Neural crest cell (in vitro differentiated cells): ENCODE data around the gene CNRIP1. TPM values are rescaled to one million over a fixed set of nuclear protein-coding genes. Genes with fewer than 3 reads are reported as not detected.

Experiments used
- DNase-seq: peaks from one replicate; pipeline ENCODE4 v3.0.0; 2021; ENCODE audit warnings: low read depth, mixed read lengths, low spot score
- H3K27ac Mint-ChIP-seq: one replicate; pipeline ENCODE4 v1.8.0; 2021; ENCODE audit warnings: mild to moderate bottlenecking, mixed read lengths; ENCODE audit not compliant: unreplicated experiment
- H3K27me3 Mint-ChIP-seq: 2 replicates; pipeline ENCODE4 v1.8.0; 2021; ENCODE audit warnings: low read depth, mild to moderate bottlenecking, mixed read lengths
- H3K36me3 Mint-ChIP-seq: 2 replicates; pipeline ENCODE4 v1.8.0; 2021; ENCODE audit warnings: low read depth, mild to moderate bottlenecking, mixed read lengths
- H3K4me1 Mint-ChIP-seq: 2 replicates; pipeline ENCODE4 v1.8.0; 2021; ENCODE audit warnings: mixed read lengths
- H3K4me3 Mint-ChIP-seq: one replicate; pipeline ENCODE4 v1.8.0; 2021; ENCODE audit warnings: mild to moderate bottlenecking, mixed read lengths
- H3K9me3 Mint-ChIP-seq: 2 replicates; pipeline ENCODE4 v1.8.0; 2021; ENCODE audit warnings: mixed read lengths
- CTCF ChIP-seq: fragments of 200-600 bp; sonication (generic); conservative IDR thresholded peaks from 2 replicates; pipeline ENCODE4 v1.5.0; 2021; ENCODE audit warnings: antibody characterized with exemption, mild to moderate bottlenecking
- total RNA-seq: library from RNA; stranded (reverse); gene quantifications from 2 replicates; pipeline ENCODE4 v1.2.1, GENCODE V29; 2021

The CNRIP1 gene
- total RNA-seq, 1 donor from 2014 or later, result 36.6 TPM

- TF ChIP-seq CTCF, result no peak
- no peaks in the 10 kb centered on the region for H3K36me3 Mint-ChIP-seq
- H3K4me3 Mint-ChIP-seq, result no peak overlapping the region
- H3K4me1 Mint-ChIP-seq, result no peaks in the 10 kb centered on the region
- no peaks in the 10 kb centered on the region for H3K9me3 Mint-ChIP-seq
- H3K27me3 Mint-ChIP-seq, result peaks cover 3% of the 10 kb centered on the region
- H3K27ac Mint-ChIP-seq, result no peak overlapping the region
- DNase-seq, result no peak
These were observed 41.6 kb downstream of the CNRIP1 start for GRCh38 chr2:68278169-68278568.

GRCh38 chr2:68274022-68274421, 45.7 kb downstream of the CNRIP1 start:
- Mint-ChIP-seq H3K27ac (no peak overlapping the region), H3K4me3 (no peak overlapping the region), H3K4me1 (peaks cover 6% of the 10 kb centered on the region), H3K9me3 (no peaks in the 10 kb centered on the region), H3K36me3 (no peaks in the 10 kb centered on the region), H3K27me3 (no peaks in the 10 kb centered on the region)
- peak; percentile 15 for TF ChIP-seq CTCF
- DNase-seq, result no peak

GRCh38 chr2:68272246-68272994, 47.3 kb downstream of the CNRIP1 start:
- no peak overlapping the region for H3K4me3 Mint-ChIP-seq
- peaks cover 6% of the 10 kb centered on the region for H3K4me1 Mint-ChIP-seq
- TF ChIP-seq CTCF, result no peak
- no peak overlapping the region for H3K27ac Mint-ChIP-seq
- no peaks in the 10 kb centered on the region for H3K9me3 Mint-ChIP-seq
- DNase-seq, result no peak
- no peaks in the 10 kb centered on the region for H3K27me3 Mint-ChIP-seq
- no peaks in the 10 kb centered on the region for H3K36me3 Mint-ChIP-seq

GRCh38 chr2:68266655-68267054, 53.1 kb downstream of the CNRIP1 start:
- Mint-ChIP-seq H3K4me1 (no peaks in the 10 kb centered on the region), H3K4me3 (no peak overlapping the region), H3K27me3 (no peaks in the 10 kb centered on the region), H3K9me3 (no peaks in the 10 kb centered on the region), H3K36me3 (no peaks in the 10 kb centered on the region), H3K27ac (no peak overlapping the region)
- no peak for TF ChIP-seq CTCF
- DNase-seq, result no peak

GRCh38 chr2:68263632-68264031, 56.1 kb downstream of the CNRIP1 start:
- no peak for TF ChIP-seq CTCF
- H3K4me3 Mint-ChIP-seq, result no peak overlapping the region
- no peaks in the 10 kb centered on the region for H3K36me3 Mint-ChIP-seq
- no peaks in the 10 kb centered on the region for H3K27me3 Mint-ChIP-seq
- no peak overlapping the region for H3K27ac Mint-ChIP-seq
- no peaks in the 10 kb centered on the region for H3K9me3 Mint-ChIP-seq
- DNase-seq, result no peak
- no peaks in the 10 kb centered on the region for H3K4me1 Mint-ChIP-seq
